Retinal pigment epithelial cell (primary cell): Measurements from ENCODE around the gene PMM2.

Source experiments
- DNase-seq: peaks from one replicate; pipeline ENCODE4 v3.0.0-alpha.2; 2010; ENCODE audit warnings: low read depth
- H3K4me3 ChIP-seq: 2 replicates; pipeline ENCODE4 v1.5.1; 2011; ENCODE audit warnings: mild to moderate bottlenecking, low read length, control low read depth, moderate library complexity
- CTCF ChIP-seq: conservative IDR thresholded peaks from 2 replicates; pipeline ENCODE4 v1.5.1; 2011; ENCODE audit warnings: low read depth, low read length, control low read depth, inconsistent platforms

Gene PMM2

GRCh38 chr16:8864480-8865110 is 67.0 kb downstream of the PMM2 start:
- TF ChIP-seq CTCF, result no peak
- no peak overlapping the region for H3K4me3 ChIP-seq
- DNase-seq, result no peak

GRCh38 chr16:8865145-8865882 is 67.7 kb downstream of the PMM2 start:
- no peak for DNase-seq
- no peak for TF ChIP-seq CTCF
- no peak overlapping the region for H3K4me3 ChIP-seq

GRCh38 chr16:8866118-8866883 is 68.7 kb downstream of the PMM2 start:
- no peak for TF ChIP-seq CTCF
- DNase-seq, result no peak
- H3K4me3 ChIP-seq, result peak overlapping the region; percentile 73

GRCh38 chr16:8866884-8867215 is 69.2 kb downstream of the PMM2 start:
- no peak for DNase-seq
- peak overlapping the region; percentile 73 for H3K4me3 ChIP-seq
- no peak for TF ChIP-seq CTCF

GRCh38 chr16:8867216-8867931 is 69.7 kb downstream of the PMM2 start:
- peak overlapping the region; percentile 73 for H3K4me3 ChIP-seq
- no peak for TF ChIP-seq CTCF
- DNase-seq, result no peak

- no peak for DNase-seq
- H3K4me3 ChIP-seq, result peak overlapping the region; percentile 73
- TF ChIP-seq CTCF, result no peak
These were observed 70.3 kb downstream of the PMM2 start for GRCh38 chr16:8867932-8868415.
